IMR-90 (cell line): ENCODE results near the gene UBA3. TPM values are rescaled to one million over a fixed set of nuclear protein-coding genes. Genes with fewer than 3 reads are reported as not detected.
A peak's percentile ranks its signal among the peaks of the same experiment; 100 is the strongest.

ENCODE experiments used
- ATAC-seq: fragments of 200-7000 bp; cut with Tn5 transposase; 2 replicates; pipeline ENCODE4 v1.9.1; 2020; ENCODE audit warnings: low read depth, mild to moderate bottlenecking, moderate library complexity
- BruUV-seq: library from RNA; stranded (reverse); fragments of 400-500 nt; replicated peaks from 2 replicates; lab custom pipeline; 2021; lab: Mats Ljungman, UMichigan
- CTCF ChIA-PET: fragments of 300-600 bp; formaldehyde crosslinking; extraction: SDS; loops from one replicate; lab custom pipeline; 2021; ENCODE audit warnings: antibody characterized with exemption; lab: Yijun Ruan, JAX
- POLR2A ChIA-PET: fragments of 300-600 bp; sonication (Branson Sonifier 250); formaldehyde crosslinking; loops from one replicate; lab custom pipeline; 2022; ENCODE audit warnings: antibody characterized with exemption; ENCODE audit not compliant: unreplicated experiment; lab: Charles Lee
- DNase-seq: peaks from one replicate; pipeline ENCODE4 v3.0.0; 2013
- H2AFZ ChIP-seq: replicated peaks from 2 replicates; pipeline ENCODE3; 2013; ENCODE audit warnings: low read length, mild to moderate bottlenecking; ENCODE audit not compliant: poor library complexity
- H2AK5ac ChIP-seq: 2 replicates; pipeline ENCODE4 v1.6.1; 2013; ENCODE audit warnings: low read depth, low read length, inconsistent platforms
- H2AK9ac ChIP-seq: replicated peaks from 2 replicates; pipeline ENCODE3; 2013; ENCODE audit warnings: mild to moderate bottlenecking, low read depth, low read length, moderate library complexity; ENCODE audit not compliant: poor library complexity
- H2BK120ac ChIP-seq: 2 replicates; pipeline ENCODE4 v1.6.1; 2013; ENCODE audit warnings: low read depth, low read length, inconsistent platforms
- H2BK15ac ChIP-seq: 3 replicates; pipeline ENCODE4 v1.6.1; 2013; ENCODE audit warnings: low read depth, low read length, inconsistent platforms
- H2BK20ac ChIP-seq: 2 replicates; pipeline ENCODE4 v1.6.1; 2013; ENCODE audit warnings: low read depth, mild to moderate bottlenecking, inconsistent platforms, low read length, moderate library complexity
- H2BK5ac ChIP-seq: 2 replicates; pipeline ENCODE4 v1.6.1; 2013; ENCODE audit warnings: mild to moderate bottlenecking, low read depth, low read length, inconsistent platforms; ENCODE audit not compliant: poor library complexity, severe bottlenecking
- H3K14ac ChIP-seq: replicated peaks from 2 replicates; pipeline ENCODE4 v1.6.1; 2013; ENCODE audit warnings: low read depth, low read length, inconsistent platforms
- H3K18ac ChIP-seq: 2 replicates; pipeline ENCODE4 v1.6.1; 2013; ENCODE audit warnings: low read depth, low read length, control low read depth
- H3K23ac ChIP-seq: 2 replicates; pipeline ENCODE4 v1.6.1; 2013; ENCODE audit warnings: low read depth, low read length, inconsistent platforms
- H3K27ac ChIP-seq: 2 replicates; pipeline ENCODE4 v1.5.1; 2013; ENCODE audit warnings: mild to moderate bottlenecking, control low read depth, low read length; ENCODE audit not compliant: insufficient read depth
- H3K27me3 ChIP-seq: 2 replicates; pipeline ENCODE4 v1.6.1; 2013; ENCODE audit warnings: low read length; ENCODE audit not compliant: control insufficient read depth, insufficient read depth
- H3K36me3 ChIP-seq: 2 replicates; pipeline ENCODE4 v1.6.1; 2013; ENCODE audit warnings: low read length, mixed read lengths; ENCODE audit not compliant: control insufficient read depth, insufficient read depth
- H3K4ac ChIP-seq: 2 replicates; pipeline ENCODE4 v1.6.1; 2013; ENCODE audit warnings: low read depth, low read length, inconsistent platforms
- H3K4me1 ChIP-seq: 2 replicates; pipeline ENCODE4 v1.6.1; 2013; ENCODE audit warnings: low read length, mixed read lengths; ENCODE audit not compliant: control insufficient read depth, insufficient read depth
- H3K4me2 ChIP-seq: 2 replicates; pipeline ENCODE4 v1.6.1; 2013; ENCODE audit warnings: low read depth, mild to moderate bottlenecking, control low read depth, low read length, moderate library complexity
- H3K4me3 ChIP-seq: 2 replicates; pipeline ENCODE4 v1.5.1; 2013; ENCODE audit warnings: low read depth, mild to moderate bottlenecking, control low read depth, low read length, moderate library complexity; ENCODE audit not compliant: insufficient read depth
- H3K56ac ChIP-seq: 2 replicates; pipeline ENCODE4 v1.6.1; 2013; ENCODE audit warnings: low read length, inconsistent platforms; ENCODE audit not compliant: insufficient read depth; ENCODE audit errors: extremely low read depth
- H3K79me1 ChIP-seq, 2 experiments: 2 replicates each; pipeline ENCODE4 v1.6.1; 2013; ENCODE audit warnings: low read length in 2 of 2, inconsistent platforms in 1 of 2, low read depth in 1 of 2
- H3K9ac ChIP-seq: 2 replicates; pipeline ENCODE4 v1.6.1; 2013; ENCODE audit warnings: low read depth, low read length, control low read depth
- H3K9me1 ChIP-seq: 2 replicates; pipeline ENCODE4 v1.6.1; 2013; ENCODE audit warnings: low read length, inconsistent platforms; ENCODE audit not compliant: insufficient read depth
- H3K9me3 ChIP-seq: 2 replicates; pipeline ENCODE4 v1.6.1; 2013; ENCODE audit warnings: low read length; ENCODE audit not compliant: control insufficient read depth, insufficient read depth
- H4K20me1 ChIP-seq: 2 replicates; pipeline ENCODE4 v1.6.1; 2013; ENCODE audit warnings: low read length, inconsistent platforms; ENCODE audit not compliant: insufficient read depth
- H4K5ac ChIP-seq: 2 replicates; pipeline ENCODE4 v1.6.1; 2013; ENCODE audit warnings: mild to moderate bottlenecking, low read depth, low read length, control low read depth
- H4K8ac ChIP-seq, 2 experiments: 2 replicates each; pipeline ENCODE4 v1.6.1; 2013; ENCODE audit warnings: low read depth in 2 of 2, low read length in 2 of 2, control low read depth in 1 of 2, inconsistent platforms in 1 of 2
- H4K91ac ChIP-seq: 2 replicates; pipeline ENCODE4 v1.6.1; 2013; ENCODE audit warnings: low read depth, low read length, inconsistent platforms; ENCODE audit not compliant: insufficient read depth
- CEBPB ChIP-seq: IDR thresholded peaks from 2 replicates; pipeline ENCODE4 v1.6.1; 2012; ENCODE audit warnings: low read depth, low read length, improper control_type of control experiment
- CHD1 ChIP-seq: IDR thresholded peaks from 2 replicates; pipeline ENCODE4 v1.6.1; 2012; ENCODE audit warnings: low read depth, low read length, improper control_type of control experiment
- RCOR1 ChIP-seq: IDR thresholded peaks from 2 replicates; pipeline ENCODE4 v1.6.1; 2012; ENCODE audit warnings: mild to moderate bottlenecking, low read length, improper control_type of control experiment; ENCODE audit not compliant: insufficient replicate concordance
- WGBS, 2 experiments: methylation state at CpG; one replicate each; pipeline versions ENCODE4 v1.1.5 to v1.1.7; 2013; ENCODE audit warnings: missing lambda C conversion rate in 2 of 2; ENCODE audit not compliant: insufficient read length in 1 of 2; ENCODE audit errors: extremely low coverage in 2 of 2; 5-methylcytosine and 5-hydroxymethylcytosine counted together
- dilution Hi-C: fragments of 300-500 bp; cut with HindIII; formaldehyde crosslinking; loops from one replicate; pipeline ENCODE4 v1.14.3; 2018; ENCODE audit warnings: low sequenced_read_pairs; ENCODE audit not compliant: unreplicated experiment
- in situ Hi-C: fragments of 300-500 bp; cut with MboI; formaldehyde crosslinking; loops from 3 replicates; pipeline ENCODE4 v1.14.3; 2019; ENCODE audit warnings: low sequenced_read_pairs, inconsistent platforms, mixed read lengths
- intact Hi-C: fragments of 100-400 bp; cut with micrococcal nuclease; formaldehyde crosslinking; loops from 2 replicates; pipeline ENCODE4 v1.10.0; 2022
- polyA plus RNA-seq, 3 experiments: library from polyadenylated mRNA; depleted of rRNA; stranded (reverse); fragments of >200 nt; gene quantifications; 2 replicates each; pipeline ENCODE4 v1.2.3, GENCODE V29; 2012; ENCODE audit warnings: low replicate concordance in 1 of 3
- total RNA-seq: library from RNA; depleted of rRNA; stranded (reverse); fragments of >200 nt; gene quantifications from 2 replicates; pipeline ENCODE4 v1.2.3, GENCODE V29; 2012
- TF ChIP-seq, protein P1 (sequence below): conservative IDR thresholded peaks from 2 replicates; pipeline ENCODE4 v1.5.1; 2012; ENCODE audit warnings: mild to moderate bottlenecking, low read depth, low read length, improper control_type of control experiment

Gene UBA3
- total and polyA plus RNA-seq, 2 of the 4 experiments (the other 2 are of a cell fraction), result 51.8 to 64.3 TPM

DNA sequence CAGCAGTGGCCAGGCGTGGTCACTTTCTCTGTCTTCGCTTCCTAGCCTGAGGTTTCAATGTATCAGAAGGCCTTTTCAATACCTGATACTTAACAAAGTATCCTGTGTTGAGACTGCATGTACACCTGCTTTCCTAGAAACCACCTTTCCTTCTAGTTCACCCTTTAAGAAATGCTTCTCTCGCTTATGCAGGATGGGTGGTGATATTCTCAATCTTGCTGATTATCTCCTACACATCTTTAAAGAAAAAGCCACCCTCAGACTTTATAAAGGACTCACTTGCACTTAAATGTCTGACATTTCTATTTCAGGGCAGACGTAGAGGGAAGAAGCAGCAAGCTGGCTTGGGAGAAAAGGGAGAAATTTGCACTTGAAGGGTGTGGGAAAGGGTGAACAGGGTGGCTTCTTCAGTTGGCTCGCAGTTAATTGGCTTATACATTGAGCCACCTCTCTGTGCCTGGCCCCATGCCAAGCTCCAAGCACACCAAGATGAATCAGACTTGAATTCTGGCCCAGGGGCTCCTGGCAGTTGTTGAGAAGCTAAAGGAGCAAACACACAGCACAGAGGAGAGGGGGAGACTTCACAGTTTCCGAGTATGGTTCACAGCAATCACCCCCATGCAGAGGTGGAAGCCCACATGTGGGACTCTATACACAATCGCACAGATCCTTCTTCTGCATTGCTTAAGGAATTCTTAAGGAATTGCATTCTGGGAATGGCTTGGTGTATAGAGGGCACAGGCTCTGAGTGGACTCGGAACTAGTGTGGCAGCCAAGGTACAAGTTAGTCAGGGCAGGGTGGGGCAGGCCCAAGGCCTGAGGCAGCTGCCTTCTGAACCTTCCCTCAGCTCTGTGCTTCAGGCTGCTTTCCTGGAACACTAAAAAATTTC is 5.9 kb upstream of the UBA3 start:
- Histone ChIP-seq H3K9me1 (peaks cover 25% of the 10 kb centered on the region), H2BK20ac (peak overlapping the region; percentile 66), H2AK9ac (peak overlapping the region; percentile 99), H2BK5ac (peak overlapping the region; percentile 87), H4K20me1 (peaks cover 23% of the 10 kb centered on the region; the same call in 1 of the 2 replicates), H2BK15ac (peak overlapping the region; percentile 67; the same call in 2 of the 3 replicates), H3K4me2 (peak overlapping the region; percentile 78), H2AFZ (peak overlapping the region; percentile 83), H3K27ac (peak overlapping the region; percentile 86), H3K79me1 (peaks cover 8 to 52% of the 10 kb centered on the region in 2 experiments; a peak in 3 of 4 replicates), H2BK120ac (peak overlapping the region; percentile 90), H3K23ac (peak overlapping the region; percentile 83), H4K8ac (peak overlapping the region; percentile 67 to 93; a peak in 3 of 4 replicates), H3K4me3 (peak overlapping the region; percentile 87), H4K5ac (peak overlapping the region; percentile 73), H3K27me3 (no peaks in the 10 kb centered on the region), H2AK5ac (peak overlapping the region; percentile 87), H3K4me1 (peaks cover 14% of the 10 kb centered on the region), H3K9me3 (no peaks in the 10 kb centered on the region), H3K56ac (peak overlapping the region; percentile 86), H3K4ac (peak overlapping the region; percentile 97), H3K18ac (peak overlapping the region; percentile 80), H3K14ac (peak overlapping the region; percentile 97), H3K36me3 (peaks cover 3% of the 10 kb centered on the region; the same call in 1 of the 2 replicates), H4K91ac (peak overlapping the region; percentile 89), H3K9ac (peak overlapping the region; percentile 79)
- 0% methylated on average over 1 of the region's 8 CpGs; no CpG with 5 or more reads in 1 of the 2 experiments for WGBS, 2 experiments
- dilution Hi-C loops, result no loop called here
- BruUV-seq, result no TSS peak
- peak; percentile 92 for DNase-seq
- CTCF ChIA-PET, result interaction anchor here (0.7 to 1.4 kb wide), 4 partner anchors 35 to 1787 kb away, joined by 3 to 7 read pairs (median 3); no protein-coding TSS in a partner anchor
- ATAC-seq, result peak; percentile 36
- POLR2A ChIA-PET, result interaction anchor here (0.6 kb wide), 1 partner anchor 474 kb away, joined by 3 read pairs; no protein-coding TSS in a partner anchor
- TF ChIP-seq CHD1 (0 out of 2 replicates have a peak, but pooled peaks have one; percentile 73), RCOR1 (peak; percentile 14), CEBPB (0 out of 2 replicates have a peak, but pooled peaks have one; percentile 4)
- TF ChIP-seq, protein P1, sequence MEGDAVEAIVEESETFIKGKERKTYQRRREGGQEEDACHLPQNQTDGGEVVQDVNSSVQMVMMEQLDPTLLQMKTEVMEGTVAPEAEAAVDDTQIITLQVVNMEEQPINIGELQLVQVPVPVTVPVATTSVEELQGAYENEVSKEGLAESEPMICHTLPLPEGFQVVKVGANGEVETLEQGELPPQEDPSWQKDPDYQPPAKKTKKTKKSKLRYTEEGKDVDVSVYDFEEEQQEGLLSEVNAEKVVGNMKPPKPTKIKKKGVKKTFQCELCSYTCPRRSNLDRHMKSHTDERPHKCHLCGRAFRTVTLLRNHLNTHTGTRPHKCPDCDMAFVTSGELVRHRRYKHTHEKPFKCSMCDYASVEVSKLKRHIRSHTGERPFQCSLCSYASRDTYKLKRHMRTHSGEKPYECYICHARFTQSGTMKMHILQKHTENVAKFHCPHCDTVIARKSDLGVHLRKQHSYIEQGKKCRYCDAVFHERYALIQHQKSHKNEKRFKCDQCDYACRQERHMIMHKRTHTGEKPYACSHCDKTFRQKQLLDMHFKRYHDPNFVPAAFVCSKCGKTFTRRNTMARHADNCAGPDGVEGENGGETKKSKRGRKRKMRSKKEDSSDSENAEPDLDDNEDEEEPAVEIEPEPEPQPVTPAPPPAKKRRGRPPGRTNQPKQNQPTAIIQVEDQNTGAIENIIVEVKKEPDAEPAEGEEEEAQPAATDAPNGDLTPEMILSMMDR, result no peak
- in situ Hi-C loops, result no loop called here
- intact Hi-C loops, result loop anchor here (10.0 kb wide), 2 partner anchors 779 to 859 kb away; no protein-coding TSS in a partner anchor
